Lung (tissue), 12 donors: Measurements from ENCODE around the gene SCMH1. TPM values are rescaled to one million over a fixed set of nuclear protein-coding genes. Genes with fewer than 3 reads are reported as not detected.

Experiments
- ATAC-seq: fragments of 200-7000 bp; cut with Tn5 transposase; one replicate; pipeline ENCODE4 v1.9.1; 2020; ENCODE audit warnings: moderate number of reproducible peaks; ENCODE audit not compliant: insufficient read depth, low FRiP score
- DNase-seq, 3 donors: peaks; one replicate each; pipeline ENCODE4 v3.0.0-alpha.2; 2013 to 2017
- H3K27ac ChIP-seq, 2 donors: one replicate each; pipeline ENCODE4 v1.5.1; 2013; ENCODE audit warnings: mild to moderate bottlenecking in 2 of 2, moderate library complexity in 2 of 2, control low read depth in 1 of 2, inconsistent platforms in 1 of 2, low read depth in 1 of 2, low read length in 1 of 2
- H3K27me3 ChIP-seq, 3 donors: one replicate each; pipeline ENCODE4 v1.5.1; 2013; ENCODE audit warnings: low read length in 2 of 3; ENCODE audit not compliant: control insufficient read depth in 3 of 3, insufficient read depth in 3 of 3
- H3K36me3 ChIP-seq, 4 donors: one replicate each; pipeline ENCODE4 v1.5.1; 2013; ENCODE audit warnings: low read length in 4 of 4, mild to moderate bottlenecking in 1 of 4, moderate library complexity in 1 of 4; ENCODE audit not compliant: control insufficient read depth in 4 of 4, insufficient read depth in 4 of 4
- H3K4me1 ChIP-seq, 5 donors: one replicate each; pipeline ENCODE4 v1.5.1; 2013; ENCODE audit warnings: low read length in 5 of 5, mild to moderate bottlenecking in 2 of 5, moderate library complexity in 1 of 5; ENCODE audit not compliant: control insufficient read depth in 5 of 5, insufficient read depth in 5 of 5
- H3K4me3 ChIP-seq: one replicate; pipeline ENCODE4 v1.5.1; 2013; ENCODE audit warnings: mild to moderate bottlenecking, control low read depth, moderate library complexity
- H3K9ac ChIP-seq, 2 donors: one replicate each; pipeline ENCODE4 v1.5.1; 2013; ENCODE audit warnings: low read length in 2 of 2, control low read depth in 1 of 2; ENCODE audit not compliant: insufficient read depth in 1 of 2
- H3K9me3 ChIP-seq, 4 donors: one replicate each; pipeline ENCODE4 v1.5.1; 2013; ENCODE audit warnings: low read length in 3 of 4, mild to moderate bottlenecking in 1 of 4, moderate library complexity in 1 of 4; ENCODE audit not compliant: control insufficient read depth in 4 of 4, insufficient read depth in 3 of 4
- CTCF ChIP-seq: IDR thresholded peaks from 2 replicates; pipeline ENCODE4 v1.5.1; 2012; ENCODE audit warnings: mild to moderate bottlenecking; ENCODE audit errors: control extremely low read depth, extremely low read depth
- WGBS, 2 donors: extraction: QIAGEN DNeasy Blood & Tissue Kit; methylation state at CpG; one replicate each; pipeline ENCODE4 v1.1.7; 2013; 5-methylcytosine and 5-hydroxymethylcytosine counted together
- polyA plus RNA-seq, 2 donors: library from polyadenylated mRNA; stranded (reverse); fragments of 200-250 nt; gene quantifications; one replicate each; pipeline ENCODE4 v1.2.1, GENCODE V29; 2013
- total RNA-seq, 2 donors: library from RNA; depleted of rRNA in 1 of 2; stranded (reverse); fragments of >200 nt in 1 of 2; gene quantifications; one replicate each; pipeline ENCODE4 v1.2.1, GENCODE V29; 2014 to 2021
- donor health status: control.
- donor health status: control.
- donor health status: Bipolar disorder and iron deficiency.
- donor health status: healthy.
- donor health status: DM: yes; HTN: yes; CAD: no.

SCMH1 gene
- total and polyA plus RNA-seq, 4 donors = 20.7 to 43.5 (median 28.8) TPM

GRCh38 chr1:41009466-41009865 is 232.6 kb downstream of the SCMH1 start:
- Histone ChIP-seq H3K4me3 (no peak overlapping the region), H3K36me3 (peaks cover 2 to 43% (median 15%) of the 10 kb centered on the region in 4 donors), H3K9me3 (no peaks in the 10 kb centered on the region), H3K27me3 (no peaks in the 10 kb centered on the region), H3K27ac (no peak overlapping the region), H3K4me1 (peaks cover 0 to 2% (median 0%) of the 10 kb centered on the region in 5 donors), H3K9ac (no peak overlapping the region)
- ATAC-seq = no peak
- no peak for DNase-seq
- no peak for TF ChIP-seq CTCF
- 93 to 96% methylated on average over 8 of the region's 8 CpGs for WGBS, 2 donors

GRCh38 chr1:41006942-41007865 is 234.9 kb downstream of the SCMH1 start:
- H3K4me1 ChIP-seq = peaks cover 0 to 11% (median 6%) of the 10 kb centered on the region in 5 donors
- TF ChIP-seq CTCF = no peak
- 93 to 94% methylated on average over 19 of the region's 19 CpGs for WGBS, 2 donors
- ATAC-seq = no peak
- peaks cover 0 to 42% (median 15%) of the 10 kb centered on the region in 4 donors for H3K36me3 ChIP-seq
- no peak overlapping the region for H3K27ac ChIP-seq
- no peak overlapping the region for H3K4me3 ChIP-seq
- H3K27me3 ChIP-seq = no peaks in the 10 kb centered on the region
- DNase-seq = no peak
- no peak overlapping the region for H3K9ac ChIP-seq
- no peaks in the 10 kb centered on the region for H3K9me3 ChIP-seq

- H3K27me3 ChIP-seq = no peaks in the 10 kb centered on the region
- no peak for TF ChIP-seq CTCF
- H3K9me3 ChIP-seq = no peaks in the 10 kb centered on the region
- H3K9ac ChIP-seq = no peak overlapping the region
- DNase-seq (no peak), ATAC-seq (no peak)
- H3K36me3 ChIP-seq = peaks cover 0 to 36% (median 11%) of the 10 kb centered on the region in 4 donors
- H3K4me3 ChIP-seq = no peak overlapping the region
- 87 to 89% methylated on average over 5 of the region's 5 CpGs for WGBS, 2 donors
- H3K4me1 ChIP-seq = peaks cover 0 to 11% (median 6%) of the 10 kb centered on the region in 5 donors
- no peak overlapping the region for H3K27ac ChIP-seq
These were observed 236.2 kb downstream of the SCMH1 start for GRCh38 chr1:41005876-41006275.
